AG09309 (cell line): ENCODE measurements around the gene VWA7.
"Not testable (repeated sequence)": the region's sequence is repeated elsewhere in the genome, so short reads cannot be mapped to it uniquely, and the experiment has no call there.

ENCODE experiments used
- DNase-seq: peaks from one replicate; pipeline ENCODE4 v3.0.0-alpha.2; 2010; ENCODE audit warnings: low read depth
- H3K4me3 ChIP-seq: 2 replicates; pipeline ENCODE4 v1.5.1; 2011; ENCODE audit warnings: mild to moderate bottlenecking, low read depth, low read length, moderate library complexity; ENCODE audit not compliant: control insufficient read depth
- TF ChIP-seq, protein P1 (sequence below): IDR thresholded peaks from 2 replicates; pipeline ENCODE4 v1.5.1; 2011; ENCODE audit warnings: mild to moderate bottlenecking, low read depth, low read length, inconsistent platforms; ENCODE audit not compliant: insufficient read depth, control insufficient read depth; ENCODE audit errors: missing control alignments

The VWA7 gene

DNA sequence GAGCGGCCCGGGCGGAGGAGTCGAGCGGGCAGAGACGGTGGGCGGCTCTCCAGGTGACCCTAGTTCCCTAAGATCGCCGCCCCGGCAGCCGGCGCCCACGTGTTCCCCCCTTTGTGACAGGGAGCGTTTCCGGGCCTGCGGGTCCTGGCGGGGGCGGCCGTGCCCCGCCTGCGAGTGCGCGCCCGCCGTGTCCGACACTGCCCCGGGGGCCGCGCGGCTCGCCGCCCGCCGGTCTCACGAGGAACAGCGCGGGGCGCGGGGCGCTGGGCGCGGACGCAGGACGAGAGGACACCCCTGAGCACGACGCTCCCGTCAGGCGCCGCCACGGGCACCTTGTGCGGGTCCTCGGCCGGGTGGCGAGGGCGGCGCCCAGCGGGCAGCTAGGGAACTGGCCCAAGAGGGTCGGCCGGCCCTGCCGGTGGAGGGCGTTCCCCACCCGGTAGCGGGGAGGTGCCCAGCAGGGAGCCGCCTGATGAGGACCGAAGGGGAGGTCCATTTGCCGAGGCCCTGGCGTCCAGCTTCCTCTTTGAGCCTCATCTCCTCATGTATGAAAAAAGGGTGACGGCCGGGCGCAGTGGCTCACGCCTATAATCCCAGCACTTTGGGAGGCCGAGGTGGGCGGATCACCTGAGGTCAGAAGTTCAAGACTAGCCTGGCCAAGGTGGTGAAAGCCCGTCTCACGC, 18.6 kb upstream of the VWA7 start, which contains the start of gene VARS1:
Gene VARS1 (minus strand): TSS at position 137 of the 683 bp plus-strand sequence. CDS start 535 bp downstream, outside the sequence.
- DNase-seq, result peak; percentile 46
- TF ChIP-seq, protein P1, sequence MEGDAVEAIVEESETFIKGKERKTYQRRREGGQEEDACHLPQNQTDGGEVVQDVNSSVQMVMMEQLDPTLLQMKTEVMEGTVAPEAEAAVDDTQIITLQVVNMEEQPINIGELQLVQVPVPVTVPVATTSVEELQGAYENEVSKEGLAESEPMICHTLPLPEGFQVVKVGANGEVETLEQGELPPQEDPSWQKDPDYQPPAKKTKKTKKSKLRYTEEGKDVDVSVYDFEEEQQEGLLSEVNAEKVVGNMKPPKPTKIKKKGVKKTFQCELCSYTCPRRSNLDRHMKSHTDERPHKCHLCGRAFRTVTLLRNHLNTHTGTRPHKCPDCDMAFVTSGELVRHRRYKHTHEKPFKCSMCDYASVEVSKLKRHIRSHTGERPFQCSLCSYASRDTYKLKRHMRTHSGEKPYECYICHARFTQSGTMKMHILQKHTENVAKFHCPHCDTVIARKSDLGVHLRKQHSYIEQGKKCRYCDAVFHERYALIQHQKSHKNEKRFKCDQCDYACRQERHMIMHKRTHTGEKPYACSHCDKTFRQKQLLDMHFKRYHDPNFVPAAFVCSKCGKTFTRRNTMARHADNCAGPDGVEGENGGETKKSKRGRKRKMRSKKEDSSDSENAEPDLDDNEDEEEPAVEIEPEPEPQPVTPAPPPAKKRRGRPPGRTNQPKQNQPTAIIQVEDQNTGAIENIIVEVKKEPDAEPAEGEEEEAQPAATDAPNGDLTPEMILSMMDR, result peak; percentile 69
- H3K4me3 ChIP-seq, result peak within 1 kb of the TSS; percentile 82

DNA sequence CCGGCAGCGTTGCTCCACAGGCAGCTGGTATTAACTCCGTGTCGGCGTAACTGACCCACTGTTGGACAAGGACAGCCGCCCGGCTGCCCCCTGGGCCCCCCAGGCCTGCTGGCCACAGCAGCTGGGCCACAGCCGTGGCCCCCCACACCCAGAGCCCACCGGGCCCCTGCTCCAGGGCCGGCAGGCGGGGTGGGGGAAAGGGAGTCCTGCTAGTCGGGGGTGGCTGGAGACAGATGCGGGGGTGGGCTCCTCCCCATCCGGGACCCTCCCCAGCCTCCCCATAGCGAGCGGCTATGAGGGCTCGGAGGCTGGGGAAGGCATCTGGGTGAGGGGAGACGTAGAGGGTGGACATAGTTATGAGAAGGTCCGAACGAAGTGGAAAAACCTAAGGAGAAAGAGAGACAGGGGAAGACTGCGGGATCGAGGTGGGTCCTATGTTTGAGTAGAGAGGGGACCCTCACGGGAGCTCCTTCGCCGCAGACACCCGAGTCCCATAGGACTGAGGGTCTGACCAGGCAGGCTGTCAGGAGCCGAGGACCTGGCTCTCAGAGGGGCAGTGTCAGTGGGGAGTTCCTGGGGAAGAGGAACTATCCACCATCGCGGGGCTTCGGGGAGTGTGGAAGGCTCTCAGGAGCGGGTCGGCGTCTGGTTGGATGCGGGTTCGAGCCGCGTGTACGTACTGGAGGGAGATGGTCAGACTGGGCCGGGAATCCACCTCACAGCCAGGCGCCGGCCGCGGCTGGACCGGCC, 17.9 kb upstream of the VWA7 start:
- peak overlapping the region; percentile 82 for H3K4me3 ChIP-seq
- TF ChIP-seq, protein P1, result no peak
- DNase-seq, result no peak

DNA sequence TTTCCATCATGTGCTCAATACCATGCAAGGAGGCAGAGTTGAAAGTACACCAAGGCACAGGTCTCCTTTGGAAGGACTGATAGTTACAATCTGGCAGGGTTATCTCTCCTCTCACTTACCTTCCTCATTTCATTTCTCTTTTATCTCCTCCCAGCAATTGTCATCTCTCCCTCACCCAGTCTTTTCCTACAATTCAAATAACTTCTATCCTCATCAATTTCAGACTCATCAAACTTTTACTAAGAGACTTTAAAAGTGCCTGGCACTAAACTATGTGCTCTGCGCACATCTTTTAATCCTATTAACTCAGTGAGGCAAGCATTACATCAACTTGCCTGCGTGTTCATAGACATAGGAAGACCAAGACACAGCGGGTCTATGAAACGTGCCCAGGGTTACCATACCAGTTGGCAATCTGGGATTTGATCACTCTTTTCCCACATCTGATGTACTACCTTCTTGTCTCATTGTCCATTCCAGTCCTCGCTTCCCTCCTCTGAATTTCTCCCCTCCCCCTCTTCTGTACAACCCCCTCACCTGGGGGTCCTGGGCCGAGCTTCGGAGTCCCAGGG, 17.3 kb upstream of the VWA7 start:
- TF ChIP-seq, protein P1, result no peak

DNA sequence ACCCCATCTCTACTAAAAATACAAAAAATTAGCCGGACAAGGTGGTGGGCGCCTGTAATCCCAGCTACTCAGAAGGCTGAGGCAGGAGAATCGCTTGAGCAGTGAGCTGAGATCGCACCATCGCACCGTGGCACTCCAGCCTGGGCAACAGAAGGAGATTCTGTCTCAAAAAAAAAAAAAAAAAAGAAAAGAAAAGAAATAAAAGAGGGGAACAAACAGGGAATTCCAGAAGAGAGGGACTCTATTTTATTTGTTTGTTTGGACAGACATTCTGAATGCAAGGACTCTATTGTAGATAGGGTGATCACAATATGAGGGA, 16.8 kb upstream of the VWA7 start:
- not testable (repeated sequence) for DNase-seq
- H3K4me3 ChIP-seq, result peak overlapping the region; percentile 82

More for the DNA sequence above, 17.3 kb upstream of the VWA7 start:
- H3K4me3 ChIP-seq, result peak overlapping the region; percentile 82
- no peak for DNase-seq

DNA sequence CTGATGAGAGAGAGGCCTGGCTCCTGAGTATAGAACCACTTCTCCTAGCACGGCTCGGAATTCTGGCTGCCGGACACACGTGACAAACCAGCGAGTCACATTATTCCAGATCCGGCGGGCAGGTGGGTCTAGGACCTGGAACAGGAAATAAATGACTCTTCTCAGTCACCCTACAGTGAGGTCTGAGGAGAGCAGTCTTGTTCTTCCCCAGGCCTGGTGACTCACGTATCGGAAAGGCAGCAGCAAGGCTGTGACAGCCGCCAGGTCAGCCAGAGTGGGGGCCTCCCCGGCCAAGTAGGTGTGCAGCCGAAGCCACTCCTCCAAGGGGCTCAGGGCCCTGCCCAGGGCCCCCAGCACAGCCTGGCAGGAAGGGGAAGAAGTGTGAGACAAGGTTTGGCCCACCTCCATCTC, 15.6 kb upstream of the VWA7 start:
- TF ChIP-seq, protein P1, result no peak
- no peak for DNase-seq
- H3K4me3 ChIP-seq, result no peak overlapping the region

DNA sequence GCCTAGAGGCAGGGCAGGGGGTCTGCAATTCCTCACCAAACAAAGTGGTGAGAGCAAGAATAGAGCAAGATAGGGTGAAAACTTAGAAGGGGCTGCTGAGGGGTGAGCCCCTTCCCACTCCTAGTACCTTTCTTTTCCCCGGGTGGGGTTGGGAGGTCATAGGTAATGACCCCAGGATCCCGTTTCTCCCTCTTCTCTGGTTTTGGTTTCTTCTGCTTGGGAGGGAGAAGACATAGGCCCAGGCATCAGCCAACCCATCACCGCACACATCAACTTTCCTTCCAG, 14.9 kb upstream of the VWA7 start:
- TF ChIP-seq, protein P1, result no peak
- H3K4me3 ChIP-seq, result no peak overlapping the region
- no peak for DNase-seq

DNA sequence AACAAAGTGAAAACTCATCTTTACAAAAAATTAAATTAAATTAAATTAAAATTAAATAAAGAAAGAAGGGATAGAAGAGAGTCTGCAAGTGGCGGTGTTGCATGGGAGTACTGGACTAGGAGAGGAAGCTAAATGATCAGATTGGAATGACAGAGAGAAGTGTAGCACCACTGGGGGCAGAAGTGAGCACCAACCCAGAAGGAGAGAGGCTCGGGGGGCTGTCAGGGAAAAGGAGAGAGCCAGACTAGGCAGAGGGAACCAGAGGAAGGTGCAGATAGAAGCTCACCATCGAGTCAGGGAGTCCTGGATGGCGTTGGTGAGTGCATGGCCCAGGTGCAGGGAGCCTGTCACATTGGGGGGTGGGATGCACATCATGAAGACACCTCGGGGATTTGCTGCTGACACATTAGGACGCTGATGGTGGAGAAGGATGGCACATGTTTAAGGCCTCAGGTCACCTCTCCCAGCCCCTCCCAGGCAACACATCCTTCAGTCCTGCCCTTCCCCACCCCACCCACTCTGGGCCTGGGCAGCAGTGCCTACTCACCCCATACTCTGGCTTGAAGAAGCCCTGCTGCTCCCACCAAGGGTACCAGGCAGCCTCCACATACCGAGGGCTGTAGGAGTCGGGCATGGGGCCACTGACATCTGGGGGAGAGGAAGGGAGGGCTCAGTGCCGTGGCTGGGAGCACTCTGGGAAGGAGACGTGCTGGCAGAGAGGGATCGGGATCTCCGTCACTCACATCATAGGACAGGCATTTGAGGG, 14.4 kb upstream of the VWA7 start:
- H3K4me3 ChIP-seq, result no peak overlapping the region
- TF ChIP-seq, protein P1, result peak; percentile 73
- no peak for DNase-seq
